Dermis microvascular lymphatic vessel endothelial cell (primary cell): ENCODE data around the gene GBGT1. TPM values are rescaled to one million over a fixed set of nuclear protein-coding genes. Genes with fewer than 3 reads are reported as not detected.

Experiments
- total RNA-seq: library from RNA; depleted of rRNA; stranded (reverse); fragments of >200 nt; gene quantifications from 2 replicates; pipeline ENCODE4 v1.2.1, GENCODE V29; 2014

The GBGT1 gene
- total RNA-seq, 1 donor from 2014 or later, result 21.3 TPM

Other genes with a start within 250 kb of the GBGT1 start
- gene TSC1, start 219.3 kb downstream of the GBGT1 start, total RNA-seq, result 15.0 and 23.3 TPM in 2 replicates
- under 0.01 TPM in 1 of 2 replicates, not detected in the other for gene GFI1B, start 185.2 kb downstream of the GBGT1 start, total RNA-seq
- 37.4 and 44.5 TPM in 2 replicates for gene GTF3C5, start 132.9 kb downstream of the GBGT1 start, total RNA-seq
- 0.13 TPM in 2 replicates for gene CEL, start 101.9 kb downstream of the GBGT1 start, total RNA-seq
- gene RALGDS, start 42.7 kb downstream of the GBGT1 start, total RNA-seq, result 25.4 and 56.5 TPM in 2 replicates
- not detected in 2 replicates for gene OBP2B, start 45.3 kb upstream of the GBGT1 start, total RNA-seq
- 0.39 and 0.63 TPM in 2 replicates for gene ABO, start 111.3 kb upstream of the GBGT1 start, total RNA-seq
- 5.3 and 7.3 TPM in 2 replicates for gene SURF6, start 172.3 kb upstream of the GBGT1 start, total RNA-seq
- gene MED22, start 184.2 kb upstream of the GBGT1 start, total RNA-seq, result 10.3 and 19.1 TPM in 2 replicates
- 1,768 and 1,981 TPM in 2 replicates for gene RPL7A, start 184.3 kb upstream of the GBGT1 start, total RNA-seq
- gene SURF1, start 192.6 kb upstream of the GBGT1 start, total RNA-seq, result 19.7 and 21.6 TPM in 2 replicates
- 9.6 and 15.3 TPM in 2 replicates for gene SURF2, start 192.6 kb upstream of the GBGT1 start, total RNA-seq
- 270 and 365 TPM in 2 replicates for gene SURF4, start 212.1 kb upstream of the GBGT1 start, total RNA-seq
- gene STKLD1, start 212.5 kb upstream of the GBGT1 start, total RNA-seq, result 0.26 and 0.38 TPM in 2 replicates